Calu3 (cell line): ENCODE results near the gene NEDD4L. TPM values are rescaled to one million over a fixed set of nuclear protein-coding genes. Genes with fewer than 3 reads are reported as not detected.

ENCODE experiments used
- BruUV-seq: library from RNA; stranded (reverse); fragments of 400-500 nt; replicated peaks from 2 replicates; lab custom pipeline; 2021; lab: Mats Ljungman, UMichigan
- CTCF ChIA-PET: fragments of 300-600 bp; sonication (Branson Sonifier 250); formaldehyde crosslinking; loops from one replicate; lab custom pipeline; 2022; ENCODE audit warnings: antibody characterized with exemption; lab: Charles Lee
- DNase-seq: peaks from one replicate; pipeline ENCODE4 v3.0.0; 2022
- H3K27ac Mint-ChIP-seq: one replicate; pipeline ENCODE4 v1.8.0; 2022; ENCODE audit warnings: mixed read lengths; ENCODE audit not compliant: unreplicated experiment
- H3K27me3 Mint-ChIP-seq: one replicate; pipeline ENCODE4 v1.8.0; 2022; ENCODE audit warnings: mixed read lengths; ENCODE audit not compliant: unreplicated experiment
- H3K36me3 Mint-ChIP-seq: one replicate; pipeline ENCODE4 v1.8.0; 2022; ENCODE audit warnings: mild to moderate bottlenecking, moderate library complexity, mixed read lengths; ENCODE audit not compliant: insufficient read depth, unreplicated experiment
- H3K4me1 Mint-ChIP-seq: one replicate; pipeline ENCODE4 v1.8.0; 2022; ENCODE audit warnings: mild to moderate bottlenecking, low read depth, mixed read lengths; ENCODE audit not compliant: unreplicated experiment
- H3K4me3 Mint-ChIP-seq: one replicate; pipeline ENCODE4 v1.8.0; 2022; ENCODE audit warnings: mild to moderate bottlenecking, low read depth, moderate library complexity, mixed read lengths; ENCODE audit not compliant: unreplicated experiment
- H3K9me3 Mint-ChIP-seq: one replicate; pipeline ENCODE4 v1.8.0; 2022; ENCODE audit warnings: low read depth, mixed read lengths; ENCODE audit not compliant: unreplicated experiment
- intact Hi-C: fragments of 100-400 bp; cut with micrococcal nuclease; formaldehyde crosslinking; loops from one replicate; pipeline ENCODE4 v1.10.0; 2022; ENCODE audit not compliant: unreplicated experiment
- total RNA-seq: library from RNA; stranded (reverse); gene quantifications from 2 replicates; pipeline ENCODE4 v1.2.3, GENCODE V29; 2022
- TF ChIP-seq, protein P1 (sequence below): fragments of 200-600 bp; IDR thresholded peaks from one replicate; pipeline ENCODE4 v1.8.0; 2022; ENCODE audit warnings: antibody characterized with exemption; ENCODE audit not compliant: unreplicated experiment

Gene NEDD4L
- total RNA-seq, 1 experiment from 2014 or later = 213 TPM

DNA sequence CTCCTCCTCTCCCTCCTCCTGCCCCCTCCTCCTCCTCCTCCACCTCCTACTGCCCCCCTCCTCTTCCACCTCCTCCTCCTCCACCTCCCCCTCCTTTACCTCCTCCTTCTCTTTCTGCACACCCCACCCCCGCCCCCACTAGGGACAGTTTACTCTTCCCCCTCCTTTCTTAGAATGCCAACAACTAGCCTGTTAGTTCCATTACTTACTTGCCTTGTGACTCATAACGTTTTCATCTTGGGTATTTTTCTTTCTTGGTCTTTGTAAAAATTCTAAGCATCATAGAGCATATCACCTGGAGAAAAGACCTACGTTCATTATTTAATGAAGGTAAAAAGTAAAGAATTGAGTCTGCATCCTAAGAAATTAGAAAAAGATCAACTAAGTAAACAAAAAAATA, 165.3 kb downstream of the NEDD4L start:
- Mint-ChIP-seq H3K36me3 (peaks cover 22% of the 10 kb centered on the region), H3K27me3 (no peaks in the 10 kb centered on the region), H3K4me1 (peaks cover 80% of the 10 kb centered on the region), H3K4me3 (no peak overlapping the region), H3K9me3 (no peaks in the 10 kb centered on the region), H3K27ac (peak overlapping the region; percentile 60)
- CTCF ChIA-PET = no interaction called here
- no TSS peak for BruUV-seq
- DNase-seq = no peak
- intact Hi-C loops = no loop called here
- TF ChIP-seq, protein P1, sequence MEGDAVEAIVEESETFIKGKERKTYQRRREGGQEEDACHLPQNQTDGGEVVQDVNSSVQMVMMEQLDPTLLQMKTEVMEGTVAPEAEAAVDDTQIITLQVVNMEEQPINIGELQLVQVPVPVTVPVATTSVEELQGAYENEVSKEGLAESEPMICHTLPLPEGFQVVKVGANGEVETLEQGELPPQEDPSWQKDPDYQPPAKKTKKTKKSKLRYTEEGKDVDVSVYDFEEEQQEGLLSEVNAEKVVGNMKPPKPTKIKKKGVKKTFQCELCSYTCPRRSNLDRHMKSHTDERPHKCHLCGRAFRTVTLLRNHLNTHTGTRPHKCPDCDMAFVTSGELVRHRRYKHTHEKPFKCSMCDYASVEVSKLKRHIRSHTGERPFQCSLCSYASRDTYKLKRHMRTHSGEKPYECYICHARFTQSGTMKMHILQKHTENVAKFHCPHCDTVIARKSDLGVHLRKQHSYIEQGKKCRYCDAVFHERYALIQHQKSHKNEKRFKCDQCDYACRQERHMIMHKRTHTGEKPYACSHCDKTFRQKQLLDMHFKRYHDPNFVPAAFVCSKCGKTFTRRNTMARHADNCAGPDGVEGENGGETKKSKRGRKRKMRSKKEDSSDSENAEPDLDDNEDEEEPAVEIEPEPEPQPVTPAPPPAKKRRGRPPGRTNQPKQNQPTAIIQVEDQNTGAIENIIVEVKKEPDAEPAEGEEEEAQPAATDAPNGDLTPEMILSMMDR = no peak

DNA sequence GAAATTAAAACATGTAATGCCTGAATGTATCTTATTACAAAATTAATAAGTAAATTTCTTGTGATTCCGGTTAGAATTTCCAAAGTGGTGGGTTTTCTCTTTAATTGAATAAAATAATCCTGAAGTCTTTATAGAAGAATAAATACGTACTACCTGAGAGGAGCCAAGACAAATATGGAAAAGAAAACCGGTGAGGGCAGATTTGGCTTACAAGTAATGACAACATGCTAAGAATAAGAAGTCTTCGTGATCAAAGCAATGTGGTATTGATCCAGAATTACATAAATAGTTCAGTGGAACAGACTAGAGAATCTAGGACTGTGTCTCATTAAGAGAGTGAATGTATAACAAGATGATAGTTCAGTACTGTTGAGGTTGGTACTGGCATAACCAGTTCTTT, 167.5 kb downstream of the NEDD4L start:
- BruUV-seq = no TSS peak
- TF ChIP-seq, protein P1 = no peak
- DNase-seq = no peak
- Mint-ChIP-seq H3K27me3 (no peaks in the 10 kb centered on the region), H3K27ac (peak overlapping the region; percentile 57), H3K9me3 (no peaks in the 10 kb centered on the region), H3K36me3 (peaks cover 28% of the 10 kb centered on the region), H3K4me1 (peaks cover 92% of the 10 kb centered on the region), H3K4me3 (peak overlapping the region; percentile 9)
- intact Hi-C loops = loop anchor here (2.0 kb wide), 1 partner anchor 15 kb away; no protein-coding TSS in a partner anchor
- CTCF ChIA-PET = interaction anchor here (0.9 kb wide), 1 partner anchor 13 kb away, joined by 3 read pairs; no protein-coding TSS in a partner anchor

DNA sequence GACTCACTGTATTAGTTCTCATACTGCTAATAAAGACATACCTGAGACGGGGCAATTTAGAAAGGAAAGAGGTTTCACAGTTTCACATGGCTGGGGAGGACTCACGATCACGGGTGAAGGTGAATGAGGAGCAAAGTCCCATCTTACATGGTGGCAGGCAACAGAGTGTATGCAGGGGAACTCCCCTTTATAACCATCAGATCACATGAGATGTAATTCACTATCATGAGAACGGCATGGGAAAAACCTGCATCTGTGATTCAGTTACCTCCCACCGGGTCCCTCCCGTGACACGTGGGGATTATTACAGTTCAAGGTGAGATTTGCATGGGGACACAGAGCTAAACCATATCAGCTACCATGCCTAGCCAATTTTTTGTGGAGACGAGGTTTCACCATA, 168.2 kb downstream of the NEDD4L start:
- H3K27me3 Mint-ChIP-seq = no peaks in the 10 kb centered on the region
- peaks cover 92% of the 10 kb centered on the region for H3K4me1 Mint-ChIP-seq
- peak overlapping the region; percentile 9 for H3K4me3 Mint-ChIP-seq
- TF ChIP-seq, protein P1 = no peak
- DNase-seq = no peak
- no TSS peak for BruUV-seq
- CTCF ChIA-PET = interaction anchor here (1.0 kb wide), 1 partner anchor 13 kb away, joined by 3 read pairs; no protein-coding TSS in a partner anchor
- H3K9me3 Mint-ChIP-seq = no peaks in the 10 kb centered on the region
- H3K27ac Mint-ChIP-seq = peak overlapping the region; percentile 57
- H3K36me3 Mint-ChIP-seq = peaks cover 26% of the 10 kb centered on the region
- intact Hi-C loops = no loop called here

DNA sequence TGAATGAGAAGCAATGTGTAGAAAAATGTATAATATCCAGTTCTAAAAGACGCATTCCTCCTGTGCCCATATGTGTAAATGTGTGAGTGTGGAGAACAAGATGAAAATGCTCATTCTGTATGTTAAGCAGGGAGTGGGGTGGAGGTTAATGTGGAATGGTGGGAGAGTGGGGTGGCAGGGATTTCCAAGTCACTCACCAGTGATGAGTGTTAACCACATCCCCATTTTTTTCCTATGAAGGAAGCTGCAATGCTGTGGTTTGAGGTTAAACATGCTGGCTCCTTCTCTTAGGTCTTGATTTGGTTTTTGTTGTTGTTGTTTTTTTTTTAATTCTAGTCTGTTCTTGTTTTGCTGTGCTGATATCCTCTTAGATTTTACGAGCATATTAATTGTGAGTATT, 169.4 kb downstream of the NEDD4L start:
- no peaks in the 10 kb centered on the region for H3K9me3 Mint-ChIP-seq
- CTCF ChIA-PET = interaction anchor here (0.8 to 1.3 kb wide), 5 partner anchors 11 to 18 kb away, joined by 3 to 7 read pairs (median 3); no protein-coding TSS in a partner anchor
- intact Hi-C loops = no loop called here
- no peaks in the 10 kb centered on the region for H3K27me3 Mint-ChIP-seq
- H3K36me3 Mint-ChIP-seq = peaks cover 30% of the 10 kb centered on the region
- peak overlapping the region; percentile 83 for H3K27ac Mint-ChIP-seq
- no TSS peak for BruUV-seq
- no peak for DNase-seq
- H3K4me1 Mint-ChIP-seq = peaks cover 88% of the 10 kb centered on the region
- TF ChIP-seq, protein P1 = no peak
- H3K4me3 Mint-ChIP-seq = peak overlapping the region; percentile 16
